Mononuclear cell (primary cell): ENCODE results near the gene UHRF1. TPM values are rescaled to one million over a fixed set of nuclear protein-coding genes. Genes with fewer than 3 reads are reported as not detected.

ENCODE experiments used
- H3K27me3 ChIP-seq: 2 replicates; pipeline ENCODE4 v1.6.0; 2011; ENCODE audit warnings: low read length, control low read depth; ENCODE audit not compliant: insufficient read depth
- H3K4me1 ChIP-seq: 2 replicates; pipeline ENCODE4 v1.5.1; 2011; ENCODE audit warnings: mild to moderate bottlenecking, low read length, control low read depth; ENCODE audit not compliant: insufficient read depth
- H3K4me3 ChIP-seq: 2 replicates; pipeline ENCODE4 v1.5.1; 2011; ENCODE audit warnings: mild to moderate bottlenecking, low read length, moderate library complexity
- H3K9me3 ChIP-seq: 2 replicates; pipeline ENCODE4 v1.5.1; 2011; ENCODE audit warnings: low read depth, mild to moderate bottlenecking, control low read depth, low read length
- total RNA-seq: library from RNA; depleted of rRNA; stranded (reverse); fragments of >200 nt; gene quantifications from one replicate; pipeline ENCODE4 v1.2.3, GENCODE V29; 2012

UHRF1 gene
- total RNA-seq, 1 donor, result 0.21 TPM

DNA sequence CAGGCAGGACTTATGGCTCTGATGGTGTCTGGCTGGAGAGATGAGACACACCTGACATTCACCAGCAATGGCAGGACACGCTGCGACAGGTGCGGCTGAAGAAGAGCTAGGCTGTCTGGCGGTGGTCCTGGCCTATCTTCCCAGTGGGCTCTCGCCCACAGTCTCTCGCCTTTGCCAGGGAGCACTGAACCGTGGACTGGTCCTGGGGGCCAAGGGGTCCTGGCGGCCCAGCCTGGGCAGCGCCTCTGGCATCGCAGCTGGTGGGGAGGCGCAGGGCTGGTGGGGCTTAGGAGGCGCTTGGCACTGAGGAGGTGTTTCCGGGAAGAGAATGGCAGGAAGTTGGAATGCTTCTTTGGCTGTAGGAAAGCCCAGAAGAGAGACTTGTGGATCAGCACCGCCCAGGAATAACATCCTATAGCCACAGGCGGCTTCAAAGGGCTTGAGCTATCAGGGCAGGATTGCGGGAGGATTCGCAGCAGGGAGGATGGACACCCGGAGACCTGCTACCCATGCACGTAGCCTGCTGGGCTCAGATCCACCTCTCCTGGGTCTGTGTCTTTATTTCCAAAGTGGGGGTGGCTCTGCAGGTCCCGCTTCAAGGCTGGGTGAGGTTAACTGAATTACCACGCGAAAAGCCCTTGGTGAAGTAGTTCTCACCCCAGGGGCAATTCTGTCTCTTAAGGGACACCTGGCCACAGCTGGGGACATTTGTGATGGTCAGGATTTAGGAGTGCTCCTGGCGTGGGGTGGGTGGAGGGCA is 74.2 kb downstream of the UHRF1 start:
- no peak overlapping the region for H3K4me3 ChIP-seq
- H3K4me1 ChIP-seq, result peaks cover 23% of the 10 kb centered on the region
- no peaks in the 10 kb centered on the region for H3K9me3 ChIP-seq
- H3K27me3 ChIP-seq, result no peaks in the 10 kb centered on the region

DNA sequence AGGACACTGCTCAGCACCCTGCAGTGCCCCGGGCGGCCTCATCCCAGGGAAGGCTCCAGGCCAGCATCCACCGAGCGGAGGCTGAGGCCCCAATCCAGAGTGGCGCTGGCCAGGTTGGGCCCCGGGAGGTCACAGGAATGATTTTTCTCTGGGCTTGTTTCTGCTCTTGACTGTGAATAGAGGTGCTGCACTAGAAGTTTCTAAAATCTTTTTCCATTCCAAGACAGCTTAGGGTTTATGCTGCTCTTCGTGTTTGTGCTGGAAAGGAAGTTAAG is 74.7 kb downstream of the UHRF1 start:
- Histone ChIP-seq H3K4me3 (no peak overlapping the region), H3K4me1 (peaks cover 18% of the 10 kb centered on the region), H3K27me3 (no peaks in the 10 kb centered on the region), H3K9me3 (no peaks in the 10 kb centered on the region)

DNA sequence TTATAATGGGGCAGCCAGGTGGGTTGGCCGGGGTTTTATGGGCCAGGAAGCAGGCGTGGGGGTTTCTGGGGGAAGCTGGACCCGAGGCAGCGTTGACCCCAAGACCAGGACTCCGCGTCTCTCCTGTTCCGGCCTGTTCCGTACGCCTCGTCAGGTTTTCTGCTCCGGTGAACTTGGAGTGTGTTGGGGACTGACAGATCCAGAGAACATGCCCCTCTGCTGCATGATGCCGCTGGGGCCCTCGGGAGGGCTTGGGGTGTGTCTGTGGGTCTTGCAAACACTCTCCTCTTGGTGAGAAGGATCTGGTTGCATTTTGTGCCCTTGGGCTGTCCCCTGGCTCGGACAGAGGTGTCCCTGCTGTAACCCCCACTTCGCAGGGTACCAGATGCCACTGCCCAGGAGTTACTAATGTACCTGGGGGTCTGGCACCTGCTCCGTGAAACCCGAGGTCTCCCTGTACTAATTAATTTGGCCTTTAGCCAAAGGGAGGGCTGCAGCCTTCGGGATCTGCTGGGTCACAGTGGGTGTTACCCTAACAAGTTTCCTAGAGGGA is 75.2 kb downstream of the UHRF1 start:
- no peak overlapping the region for H3K4me3 ChIP-seq
- H3K27me3 ChIP-seq, result no peaks in the 10 kb centered on the region
- H3K9me3 ChIP-seq, result no peaks in the 10 kb centered on the region
- peaks cover 13% of the 10 kb centered on the region for H3K4me1 ChIP-seq

DNA sequence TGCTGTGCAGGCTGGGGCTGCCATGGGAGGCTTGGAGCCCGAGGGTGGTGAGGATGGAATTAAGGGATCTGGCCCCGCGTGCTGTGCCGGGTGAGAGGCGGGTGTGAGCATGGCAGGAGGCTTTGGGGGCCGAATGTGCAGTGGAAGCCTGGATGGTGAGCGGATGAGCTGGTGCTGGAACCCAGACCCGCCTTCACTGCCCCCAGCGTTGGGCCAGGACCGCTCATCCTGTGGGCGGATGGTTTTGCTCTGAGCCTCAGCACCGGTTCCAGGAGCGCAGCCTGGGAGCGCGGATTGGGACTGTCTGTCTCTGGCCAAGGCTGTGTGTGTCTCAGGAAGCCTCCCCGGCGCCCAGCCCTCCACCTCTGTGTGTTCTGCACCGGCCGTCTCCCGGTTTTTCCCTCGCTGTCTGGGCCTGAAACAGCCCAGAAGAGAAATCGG is 76.3 kb downstream of the UHRF1 start:
- H3K4me3 ChIP-seq, result no peak overlapping the region
- no peaks in the 10 kb centered on the region for H3K9me3 ChIP-seq
- no peaks in the 10 kb centered on the region for H3K27me3 ChIP-seq
- H3K4me1 ChIP-seq, result peaks cover 5% of the 10 kb centered on the region

DNA sequence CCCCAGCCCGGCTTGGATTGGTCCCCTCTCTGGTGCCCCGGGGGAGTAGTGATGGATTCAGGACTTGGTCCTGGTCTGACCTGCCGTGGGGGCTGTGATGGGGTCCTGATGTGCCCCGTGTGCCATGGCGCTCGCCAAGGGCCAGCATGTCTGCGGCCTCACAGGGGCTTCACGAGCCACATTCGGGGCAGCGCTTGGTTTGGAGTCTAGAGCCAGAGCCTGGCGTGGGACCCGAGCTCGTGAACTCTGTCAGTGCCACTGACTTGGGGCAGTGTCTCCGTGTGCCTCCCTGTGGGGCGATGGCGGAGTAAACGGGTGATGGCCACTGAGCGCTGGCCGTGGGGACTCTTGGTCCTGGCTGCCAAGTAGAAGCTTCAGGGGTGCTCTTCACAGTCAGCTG is 76.8 kb downstream of the UHRF1 start:
- H3K27me3 ChIP-seq, result no peaks in the 10 kb centered on the region
- peaks cover under 1% of the 10 kb centered on the region for H3K4me1 ChIP-seq
- no peak overlapping the region for H3K4me3 ChIP-seq
- no peaks in the 10 kb centered on the region for H3K9me3 ChIP-seq

DNA sequence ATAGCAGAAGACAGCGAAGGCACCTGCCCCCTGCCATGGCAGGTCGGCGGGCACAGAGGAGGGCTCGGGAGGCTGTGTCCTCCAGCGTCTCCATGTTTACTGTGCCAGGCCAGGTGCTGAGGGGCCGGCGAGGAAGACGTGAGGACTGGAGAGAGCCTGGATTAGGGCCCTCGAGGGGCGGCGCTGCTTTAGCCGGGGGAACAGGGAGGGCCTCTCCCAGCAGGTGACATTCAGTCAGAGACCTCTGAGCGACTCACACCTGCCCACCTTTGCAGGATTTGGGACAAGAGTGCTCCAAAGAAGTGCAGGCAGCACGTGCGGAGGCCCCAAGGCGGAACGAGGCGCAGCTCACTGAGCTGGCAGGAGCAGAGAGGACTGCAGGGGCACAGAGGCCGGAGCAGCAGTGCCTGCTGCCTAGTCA is 77.2 kb downstream of the UHRF1 start:
- Histone ChIP-seq H3K4me1 (no peaks in the 10 kb centered on the region), H3K4me3 (no peak overlapping the region), H3K9me3 (no peaks in the 10 kb centered on the region), H3K27me3 (no peaks in the 10 kb centered on the region)

DNA sequence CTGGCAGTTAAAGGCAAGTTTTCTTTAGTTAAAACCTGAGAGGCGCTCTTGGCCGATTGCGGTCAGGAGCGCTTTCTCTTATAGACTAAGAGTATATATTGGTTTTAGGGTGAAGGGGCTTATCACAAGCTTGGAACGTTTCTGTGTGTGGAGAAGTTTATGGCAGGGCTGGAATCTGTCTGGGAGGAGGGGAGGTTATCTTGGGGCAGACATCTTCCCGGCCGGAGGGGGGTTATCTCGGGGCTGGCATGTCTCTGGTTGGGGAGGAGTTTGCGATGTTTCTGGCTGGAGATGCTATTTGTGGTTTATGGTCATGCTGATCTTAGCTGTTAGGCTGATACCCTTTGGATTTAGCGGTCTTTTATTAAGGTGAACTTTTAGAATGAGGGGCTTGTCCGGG is 78.0 kb downstream of the UHRF1 start:
- Histone ChIP-seq H3K4me3 (no peak overlapping the region), H3K4me1 (no peaks in the 10 kb centered on the region), H3K9me3 (no peaks in the 10 kb centered on the region), H3K27me3 (no peaks in the 10 kb centered on the region)

DNA sequence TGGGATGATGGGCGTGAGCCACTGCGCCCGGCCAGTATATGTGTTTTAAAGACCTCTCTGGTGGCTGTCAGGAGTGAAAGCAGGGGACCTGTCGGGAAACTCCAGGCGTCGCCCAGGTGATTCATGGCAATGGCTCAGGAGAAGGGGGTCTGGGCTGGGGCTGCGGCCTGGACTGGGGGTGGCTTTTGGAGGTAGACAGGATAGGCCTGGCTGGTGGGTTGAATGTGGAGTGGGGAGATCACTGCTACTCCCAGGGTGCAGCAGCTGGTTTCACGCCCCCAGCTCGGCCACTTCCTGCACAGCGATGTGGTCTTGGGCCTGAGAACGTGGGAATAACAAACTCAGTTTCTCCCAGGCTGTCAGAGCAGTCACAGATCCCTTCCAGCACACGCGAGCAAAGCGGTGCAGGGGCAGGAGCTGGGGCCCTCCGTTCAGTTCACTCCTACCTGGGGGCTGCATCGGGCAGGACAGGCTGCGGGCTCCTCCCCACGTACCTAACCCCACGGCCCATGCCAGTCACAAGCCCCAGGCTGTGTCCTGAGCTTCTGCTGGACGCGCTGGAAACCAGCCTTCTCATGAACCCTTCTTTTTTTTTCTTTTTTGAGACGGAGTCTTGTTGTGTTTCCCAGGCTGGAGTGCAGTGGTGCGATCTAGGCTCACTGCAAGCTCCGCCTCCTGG is 78.5 kb downstream of the UHRF1 start:
- H3K27me3 ChIP-seq, result no peaks in the 10 kb centered on the region
- H3K4me1 ChIP-seq, result no peaks in the 10 kb centered on the region
- H3K4me3 ChIP-seq, result no peak overlapping the region
- H3K9me3 ChIP-seq, result no peaks in the 10 kb centered on the region

DNA sequence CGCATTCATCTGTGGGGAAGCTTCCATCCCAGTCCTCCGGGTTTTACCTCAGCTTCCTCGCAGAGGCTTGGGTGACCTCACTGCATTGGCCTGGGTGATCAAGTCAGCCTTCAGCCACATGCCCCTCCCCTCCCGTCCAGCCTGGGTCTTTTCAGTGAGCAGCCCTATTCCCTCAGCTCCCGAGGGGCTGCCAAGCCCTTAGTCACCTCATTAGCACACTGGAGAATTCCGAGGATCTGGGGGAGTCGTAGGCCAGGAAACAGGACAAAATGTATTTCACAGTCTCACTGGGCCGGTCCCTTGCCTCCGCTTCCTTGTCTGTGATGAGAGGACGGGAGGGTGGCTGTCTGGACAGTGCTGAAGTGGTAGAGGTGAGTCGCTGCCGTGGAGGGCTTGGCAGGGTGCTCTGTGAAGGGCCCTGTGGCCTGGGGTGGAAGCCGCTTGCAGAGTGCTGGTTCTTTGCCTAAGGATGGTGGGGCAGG is 79.5 kb downstream of the UHRF1 start:
- H3K4me1 ChIP-seq, result no peaks in the 10 kb centered on the region
- no peak overlapping the region for H3K4me3 ChIP-seq
- no peaks in the 10 kb centered on the region for H3K9me3 ChIP-seq
- H3K27me3 ChIP-seq, result no peaks in the 10 kb centered on the region

DNA sequence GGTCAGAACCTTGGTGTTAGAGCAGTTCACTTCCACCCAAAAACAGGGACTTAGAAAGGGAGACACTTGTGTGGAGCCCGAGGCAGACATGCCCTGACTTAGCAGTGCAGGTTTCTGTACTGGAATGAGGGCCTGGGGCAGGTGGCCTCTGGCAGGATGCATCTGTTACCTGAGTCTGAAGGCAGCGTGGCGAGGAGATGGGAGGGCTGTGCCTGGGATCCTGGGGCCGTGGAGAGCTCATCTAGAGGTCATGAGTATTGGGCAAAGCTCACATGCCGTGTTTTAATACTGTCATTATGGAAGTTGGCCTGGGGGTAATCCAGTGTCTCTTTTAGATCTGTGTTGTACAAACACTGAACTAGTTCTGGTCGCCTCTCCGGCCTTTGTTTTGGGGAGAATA is 81.0 kb downstream of the UHRF1 start:
- Histone ChIP-seq H3K9me3 (no peaks in the 10 kb centered on the region), H3K4me3 (no peak overlapping the region), H3K27me3 (no peaks in the 10 kb centered on the region), H3K4me1 (no peaks in the 10 kb centered on the region)

DNA sequence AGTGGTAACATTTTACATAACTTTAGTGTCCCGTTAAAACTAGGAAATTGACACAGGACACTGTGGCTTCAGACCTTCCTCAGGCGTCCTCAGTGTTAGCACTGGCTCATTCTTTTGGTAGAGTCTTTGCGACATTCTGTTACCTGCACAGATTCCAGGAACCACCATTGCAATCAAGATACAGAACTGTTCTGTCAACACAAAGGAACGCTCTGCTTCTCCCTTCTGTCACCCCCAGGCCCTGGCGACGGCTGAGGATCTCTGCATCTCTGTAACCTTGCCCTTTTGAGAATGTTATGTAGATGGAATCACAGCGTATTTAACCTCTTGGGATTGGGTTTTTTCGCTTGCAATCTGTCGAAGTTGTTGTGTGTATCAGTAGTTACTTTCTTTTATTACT is 82.2 kb downstream of the UHRF1 start:
- H3K9me3 ChIP-seq, result no peaks in the 10 kb centered on the region
- H3K4me3 ChIP-seq, result no peak overlapping the region
- no peaks in the 10 kb centered on the region for H3K4me1 ChIP-seq
- no peaks in the 10 kb centered on the region for H3K27me3 ChIP-seq

DNA sequence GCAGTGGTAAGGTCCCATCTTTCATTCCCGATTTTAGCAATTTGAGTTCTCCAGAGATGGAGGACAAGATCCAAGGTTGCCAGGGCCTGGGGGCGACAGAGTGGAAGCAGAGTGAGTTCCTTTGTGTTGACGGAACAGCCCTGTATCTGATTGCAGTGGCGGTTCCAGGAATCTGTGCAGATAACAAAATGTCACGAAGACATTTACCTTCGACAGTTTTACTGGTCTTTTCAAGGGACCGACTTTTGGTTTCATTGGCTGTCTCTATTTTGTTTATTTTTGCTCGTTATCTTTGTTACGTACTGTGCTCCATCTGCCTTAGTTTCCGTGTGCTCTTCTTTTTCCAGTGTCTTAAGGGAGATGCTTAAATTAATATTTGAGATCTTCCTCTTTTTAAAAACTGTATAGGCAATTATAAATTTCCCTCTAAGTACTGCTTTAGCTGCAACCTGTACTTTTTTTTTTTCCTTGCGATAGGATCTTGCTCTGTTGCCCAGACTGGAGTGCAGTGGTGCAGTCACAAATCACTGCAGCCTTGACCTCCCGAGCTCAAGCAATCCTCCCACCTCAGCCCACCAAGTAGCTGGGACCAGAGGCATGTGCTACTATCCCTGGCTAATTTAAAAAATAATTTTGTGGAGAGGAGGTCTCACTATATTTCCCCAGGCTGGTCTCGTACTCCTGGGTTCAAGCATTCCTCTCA is 82.8 kb downstream of the UHRF1 start:
- H3K4me3 ChIP-seq, result no peak overlapping the region
- no peaks in the 10 kb centered on the region for H3K9me3 ChIP-seq
- no peaks in the 10 kb centered on the region for H3K4me1 ChIP-seq
- no peaks in the 10 kb centered on the region for H3K27me3 ChIP-seq

DNA sequence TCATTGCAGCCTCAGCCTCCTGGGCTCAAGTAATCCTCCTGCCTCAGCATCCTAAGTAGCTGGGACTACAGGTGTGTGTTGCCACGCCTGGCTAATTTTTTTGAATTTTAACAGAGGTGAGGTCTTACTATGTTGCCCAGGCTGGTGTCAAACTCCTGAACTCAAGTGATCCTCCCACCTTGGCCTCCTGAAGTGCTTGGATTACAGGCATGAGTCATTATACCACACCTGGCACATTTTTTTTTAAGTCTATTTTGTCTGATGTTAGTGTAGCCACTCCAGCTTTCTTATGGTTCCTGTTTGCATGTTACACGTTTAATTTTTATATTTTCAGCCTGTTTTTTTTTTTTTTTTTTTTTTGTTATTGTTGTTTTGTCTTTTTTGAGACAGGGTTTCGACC is 84.4 kb downstream of the UHRF1 start:
- Histone ChIP-seq H3K9me3 (no peaks in the 10 kb centered on the region), H3K4me1 (no peaks in the 10 kb centered on the region), H3K4me3 (no peak overlapping the region), H3K27me3 (no peaks in the 10 kb centered on the region)

DNA sequence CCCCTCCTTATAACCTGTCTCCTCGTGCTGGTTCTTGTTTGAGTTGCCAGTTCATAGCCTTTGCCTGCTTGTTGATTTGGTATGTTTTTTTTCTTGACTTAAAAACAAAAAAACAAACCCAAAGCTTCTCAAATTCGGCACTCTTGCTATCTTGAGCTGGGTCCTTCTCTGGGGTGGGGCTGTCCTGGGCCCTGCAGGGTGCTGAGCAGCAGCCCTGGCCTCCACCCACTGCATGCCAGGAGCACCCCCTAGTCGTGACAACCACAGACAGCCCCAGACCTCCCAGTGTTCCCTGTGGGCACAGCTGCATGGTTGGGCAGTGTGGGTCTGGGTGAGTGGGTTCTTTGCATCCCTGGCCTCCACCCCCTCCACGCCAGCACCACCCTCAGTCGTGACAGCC is 87.4 kb downstream of the UHRF1 start:
- H3K9me3 ChIP-seq, result no peaks in the 10 kb centered on the region
- H3K27me3 ChIP-seq, result no peaks in the 10 kb centered on the region
- no peaks in the 10 kb centered on the region for H3K4me1 ChIP-seq
- no peak overlapping the region for H3K4me3 ChIP-seq

DNA sequence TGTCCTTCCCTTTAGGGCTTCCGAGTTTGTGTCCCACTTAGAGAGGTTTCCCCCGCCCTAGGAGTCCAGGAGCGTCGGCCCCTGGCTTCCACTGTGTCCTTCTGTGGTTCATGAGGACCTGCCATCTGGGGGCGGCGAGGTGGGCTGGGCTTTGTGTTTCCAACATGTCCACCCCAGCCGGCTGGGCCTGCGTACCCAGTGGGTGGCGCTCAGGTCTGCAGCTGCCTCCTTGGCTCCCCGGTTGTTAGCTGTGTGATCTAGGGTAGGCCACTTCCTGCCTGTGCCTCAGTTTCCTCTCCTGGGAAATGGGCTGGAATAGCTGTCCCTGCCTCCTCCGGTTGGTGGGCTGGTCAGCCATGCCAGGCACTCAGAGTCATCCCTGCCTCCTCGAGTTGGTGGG is 88.0 kb downstream of the UHRF1 start:
- Histone ChIP-seq H3K27me3 (no peaks in the 10 kb centered on the region), H3K9me3 (no peaks in the 10 kb centered on the region), H3K4me3 (no peak overlapping the region), H3K4me1 (no peaks in the 10 kb centered on the region)
